DND-41 (cell line): ENCODE data around the gene SNX19.
A peak's percentile ranks its signal among the peaks of the same experiment; 100 is the strongest.

Source experiments
- ATAC-seq: fragments of 200-7000 bp; cut with Tn5 transposase; 3 replicates; pipeline ENCODE4 v1.9.1; 2021; ENCODE audit warnings: low read depth; ENCODE audit not compliant: insufficient read depth
- DNase-seq: peaks from one replicate; pipeline ENCODE4 v3.0.0-alpha.2; 2020
- H2AFZ ChIP-seq: 2 replicates; pipeline ENCODE4 v1.6.0; 2012; ENCODE audit warnings: low read depth, low read length
- H3K27ac ChIP-seq: 2 replicates; pipeline ENCODE4 v1.5.1; 2012; ENCODE audit warnings: low read length, inconsistent platforms
- H3K27me3 ChIP-seq: fragments of 200-600 bp; sonication (generic); 2 replicates; pipeline ENCODE4 v1.6.0; 2012; ENCODE audit warnings: low read length, mild to moderate bottlenecking, inconsistent platforms; ENCODE audit not compliant: insufficient read depth, poor library complexity
- H3K36me3 ChIP-seq: 2 replicates; pipeline ENCODE4 v1.5.1; 2012; ENCODE audit warnings: low read length, inconsistent platforms; ENCODE audit not compliant: insufficient read depth
- H3K4me1 ChIP-seq: 2 replicates; pipeline ENCODE4 v1.5.1; 2012; ENCODE audit warnings: mild to moderate bottlenecking, low read length; ENCODE audit not compliant: insufficient read depth
- H3K4me2 ChIP-seq: 2 replicates; pipeline ENCODE4 v1.6.0; 2012; ENCODE audit warnings: mild to moderate bottlenecking, moderate library complexity, low read length, inconsistent platforms; ENCODE audit not compliant: insufficient read depth
- H3K4me3 ChIP-seq, 2 experiments: fragments of 200-600 bp in 1 of 2; shearing (Covaris generic) in 1 of 2; 2 replicates each; pipeline ENCODE4 v1.5.1; 2012 to 2016; ENCODE audit warnings: inconsistent platforms in 2 of 2, low read length in 2 of 2, mild to moderate bottlenecking in 2 of 2, low read depth in 1 of 2, moderate library complexity in 1 of 2
- H3K79me2 ChIP-seq: 2 replicates; pipeline ENCODE4 v1.6.0; 2012; ENCODE audit warnings: low read length, inconsistent platforms; ENCODE audit not compliant: insufficient read depth
- H3K9ac ChIP-seq: 2 replicates; pipeline ENCODE4 v1.6.0; 2012; ENCODE audit warnings: low read depth, mild to moderate bottlenecking, inconsistent platforms, low read length, moderate library complexity
- H3K9me3 ChIP-seq: 2 replicates; pipeline ENCODE4 v1.5.1; 2012; ENCODE audit warnings: low read length, moderate library complexity, mild to moderate bottlenecking, inconsistent platforms; ENCODE audit not compliant: insufficient read depth, severe bottlenecking
- H4K20me1 ChIP-seq: 2 replicates; pipeline ENCODE4 v1.6.0; 2012; ENCODE audit warnings: low read length; ENCODE audit not compliant: insufficient read depth
- EZH2 ChIP-seq: IDR thresholded peaks from 3 replicates; pipeline ENCODE4 v1.6.1; 2012; ENCODE audit warnings: borderline replicate concordance, low read depth, mild to moderate bottlenecking, moderate library complexity, low read length, inconsistent platforms; ENCODE audit not compliant: severe bottlenecking
- TF ChIP-seq, protein P1 (sequence below): IDR thresholded peaks from 2 replicates; pipeline ENCODE4 v1.5.1; 2012; ENCODE audit warnings: borderline replicate concordance, low read length, moderate library complexity, mild to moderate bottlenecking; ENCODE audit not compliant: poor library complexity, severe bottlenecking; ENCODE audit errors: extremely low read depth

SNX19 gene

GRCh38 chr11:130906616-130907015 lies 9.7 kb downstream of the SNX19 start:
- H3K79me2 ChIP-seq: peaks cover 5% of the 10 kb centered on the region; the same call in 1 of the 2 replicates
- H3K27me3 ChIP-seq: no peaks in the 10 kb centered on the region
- no peak overlapping the region for H3K27ac ChIP-seq
- H3K4me3 ChIP-seq: no peak overlapping the region
- H3K36me3 ChIP-seq: peaks cover 90% of the 10 kb centered on the region
- 0 out of 2 replicates have a peak, but pooled peaks cover 8% of the 10 kb centered on the region for H4K20me1 ChIP-seq
- no peak overlapping the region for H3K9ac ChIP-seq
- H2AFZ ChIP-seq: no peak overlapping the region
- H3K9me3 ChIP-seq: no peaks in the 10 kb centered on the region
- no peaks in the 10 kb centered on the region for H3K4me1 ChIP-seq
- H3K4me2 ChIP-seq: no peak overlapping the region
- no peak for ATAC-seq
- no peak for DNase-seq
- TF ChIP-seq, protein P1, sequence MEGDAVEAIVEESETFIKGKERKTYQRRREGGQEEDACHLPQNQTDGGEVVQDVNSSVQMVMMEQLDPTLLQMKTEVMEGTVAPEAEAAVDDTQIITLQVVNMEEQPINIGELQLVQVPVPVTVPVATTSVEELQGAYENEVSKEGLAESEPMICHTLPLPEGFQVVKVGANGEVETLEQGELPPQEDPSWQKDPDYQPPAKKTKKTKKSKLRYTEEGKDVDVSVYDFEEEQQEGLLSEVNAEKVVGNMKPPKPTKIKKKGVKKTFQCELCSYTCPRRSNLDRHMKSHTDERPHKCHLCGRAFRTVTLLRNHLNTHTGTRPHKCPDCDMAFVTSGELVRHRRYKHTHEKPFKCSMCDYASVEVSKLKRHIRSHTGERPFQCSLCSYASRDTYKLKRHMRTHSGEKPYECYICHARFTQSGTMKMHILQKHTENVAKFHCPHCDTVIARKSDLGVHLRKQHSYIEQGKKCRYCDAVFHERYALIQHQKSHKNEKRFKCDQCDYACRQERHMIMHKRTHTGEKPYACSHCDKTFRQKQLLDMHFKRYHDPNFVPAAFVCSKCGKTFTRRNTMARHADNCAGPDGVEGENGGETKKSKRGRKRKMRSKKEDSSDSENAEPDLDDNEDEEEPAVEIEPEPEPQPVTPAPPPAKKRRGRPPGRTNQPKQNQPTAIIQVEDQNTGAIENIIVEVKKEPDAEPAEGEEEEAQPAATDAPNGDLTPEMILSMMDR: no peak
- TF ChIP-seq EZH2: no peak

GRCh38 chr11:130905512-130905911 lies 10.8 kb downstream of the SNX19 start:
- Histone ChIP-seq H4K20me1 (peaks cover 10% of the 10 kb centered on the region; the same call in 1 of the 2 replicates), H3K4me1 (no peaks in the 10 kb centered on the region), H3K9me3 (no peaks in the 10 kb centered on the region), H3K9ac (no peak overlapping the region), H3K4me3 (no peak overlapping the region), H3K79me2 (no peaks in the 10 kb centered on the region), H3K27me3 (no peaks in the 10 kb centered on the region), H3K4me2 (no peak overlapping the region), H3K36me3 (peaks cover 94% of the 10 kb centered on the region), H3K27ac (no peak overlapping the region), H2AFZ (no peak overlapping the region)
- TF ChIP-seq EZH2: no peak
- TF ChIP-seq, protein P1: no peak
- DNase-seq (no peak), ATAC-seq (no peak)

DNA sequence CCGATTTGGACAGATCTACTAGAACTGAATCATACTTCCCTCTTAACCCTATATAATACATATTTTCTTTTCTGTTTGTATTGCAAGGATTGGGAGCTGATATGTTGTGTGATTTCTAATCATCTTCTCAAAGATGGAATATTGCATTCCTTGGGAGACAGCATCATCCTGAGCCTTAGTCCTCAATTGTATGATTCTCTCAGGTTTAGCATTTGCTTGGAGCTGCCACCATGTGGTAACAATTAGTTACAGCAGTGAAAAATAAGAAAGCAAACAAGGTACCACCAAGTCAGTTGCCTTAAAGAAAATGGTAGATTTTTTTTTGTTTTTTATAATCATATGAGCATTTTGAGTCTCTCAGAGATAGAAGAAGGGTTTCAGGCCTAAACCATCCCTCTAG lies 11.9 kb downstream of the SNX19 start:
- DNase-seq: no peak
- H3K9ac ChIP-seq: no peak overlapping the region
- H3K9me3 ChIP-seq: no peaks in the 10 kb centered on the region
- peak; percentile 52; the same call in 2 of the 3 replicates for ATAC-seq
- no peaks in the 10 kb centered on the region for H3K27me3 ChIP-seq
- H3K27ac ChIP-seq: no peak overlapping the region
- no peak overlapping the region for H3K4me3 ChIP-seq
- no peaks in the 10 kb centered on the region for H3K79me2 ChIP-seq
- H3K4me2 ChIP-seq: no peak overlapping the region
- peaks cover 96% of the 10 kb centered on the region for H3K36me3 ChIP-seq
- H2AFZ ChIP-seq: no peak overlapping the region
- H3K4me1 ChIP-seq: no peaks in the 10 kb centered on the region
- TF ChIP-seq, protein P1: peak; percentile 39
- no peak for TF ChIP-seq EZH2
- peaks cover 10% of the 10 kb centered on the region; the same call in 1 of the 2 replicates for H4K20me1 ChIP-seq

GRCh38 chr11:130902380-130902779 lies 13.9 kb downstream of the SNX19 start:
- peaks cover 7% of the 10 kb centered on the region; the same call in 1 of the 2 replicates for H4K20me1 ChIP-seq
- no peak overlapping the region for H3K27ac ChIP-seq
- H3K27me3 ChIP-seq: no peaks in the 10 kb centered on the region
- H2AFZ ChIP-seq: no peak overlapping the region
- H3K9ac ChIP-seq: no peak overlapping the region
- H3K4me3 ChIP-seq: no peak overlapping the region
- no peaks in the 10 kb centered on the region for H3K9me3 ChIP-seq
- no peak for ATAC-seq
- no peak overlapping the region for H3K4me2 ChIP-seq
- no peaks in the 10 kb centered on the region for H3K4me1 ChIP-seq
- no peaks in the 10 kb centered on the region for H3K79me2 ChIP-seq
- H3K36me3 ChIP-seq: peaks cover 97% of the 10 kb centered on the region
- no peak for DNase-seq
- TF ChIP-seq, protein P1: no peak
